Stomach (tissue), 4 donors: Measurements from ENCODE around the gene NECTIN3.

Source experiments
- EP300 ChIP-seq: sonication (generic); formaldehyde crosslinking; IDR thresholded peaks from one replicate; pipeline ENCODE4 v1.6.1; 2017; ENCODE audit warnings: antibody characterized with exemption
- POLR2A ChIP-seq, 4 donors: fragments of 450-650 bp; IDR thresholded peaks; one replicate each; pipeline ENCODE4 v1.6.1; 2016; ENCODE audit warnings: antibody characterized with exemption in 4 of 4, control low read depth in 2 of 4, mild to moderate bottlenecking in 1 of 4, moderate library complexity in 1 of 4
- POLR2AphosphoS5 ChIP-seq, 3 donors: sonication (generic); formaldehyde crosslinking; IDR thresholded peaks; one replicate each; pipeline ENCODE4 v1.6.1; 2016; ENCODE audit warnings: antibody characterized with exemption in 3 of 3
- TF ChIP-seq, protein P1 (sequence below), 7 experiments: fragments of 450-650 bp in 4 of 7; fragments of 200-600 bp in 3 of 7; sonication (generic) in 3 of 7; IDR thresholded peaks; one replicate each; pipeline ENCODE4 v1.5.1; 2016 to 2019; ENCODE audit warnings: antibody characterized with exemption in 7 of 7, control low read depth in 2 of 7, mild to moderate bottlenecking in 1 of 7

DNA sequence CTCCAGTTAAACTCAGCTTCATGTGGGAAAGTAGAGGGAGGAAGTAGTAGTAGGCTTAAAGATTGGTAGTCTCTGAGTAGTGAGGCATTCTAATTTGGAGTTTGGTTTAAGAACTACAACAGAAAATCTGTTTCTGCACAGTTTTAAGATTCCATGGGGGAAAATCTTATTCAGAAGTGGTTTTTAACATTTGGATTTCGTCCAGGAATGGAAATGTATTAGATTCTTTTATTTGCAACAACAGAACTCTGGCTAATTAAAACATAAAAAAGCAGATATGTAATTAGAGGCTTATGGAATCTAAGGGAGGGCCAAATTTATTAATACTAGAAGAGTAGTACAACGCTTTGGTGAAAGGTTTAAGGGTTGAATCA, 36.0 kb downstream of the NECTIN3 start:
- TF ChIP-seq, protein P1, sequence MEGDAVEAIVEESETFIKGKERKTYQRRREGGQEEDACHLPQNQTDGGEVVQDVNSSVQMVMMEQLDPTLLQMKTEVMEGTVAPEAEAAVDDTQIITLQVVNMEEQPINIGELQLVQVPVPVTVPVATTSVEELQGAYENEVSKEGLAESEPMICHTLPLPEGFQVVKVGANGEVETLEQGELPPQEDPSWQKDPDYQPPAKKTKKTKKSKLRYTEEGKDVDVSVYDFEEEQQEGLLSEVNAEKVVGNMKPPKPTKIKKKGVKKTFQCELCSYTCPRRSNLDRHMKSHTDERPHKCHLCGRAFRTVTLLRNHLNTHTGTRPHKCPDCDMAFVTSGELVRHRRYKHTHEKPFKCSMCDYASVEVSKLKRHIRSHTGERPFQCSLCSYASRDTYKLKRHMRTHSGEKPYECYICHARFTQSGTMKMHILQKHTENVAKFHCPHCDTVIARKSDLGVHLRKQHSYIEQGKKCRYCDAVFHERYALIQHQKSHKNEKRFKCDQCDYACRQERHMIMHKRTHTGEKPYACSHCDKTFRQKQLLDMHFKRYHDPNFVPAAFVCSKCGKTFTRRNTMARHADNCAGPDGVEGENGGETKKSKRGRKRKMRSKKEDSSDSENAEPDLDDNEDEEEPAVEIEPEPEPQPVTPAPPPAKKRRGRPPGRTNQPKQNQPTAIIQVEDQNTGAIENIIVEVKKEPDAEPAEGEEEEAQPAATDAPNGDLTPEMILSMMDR (IDR thresholded peaks at IDR 0.05), result no peak
- no peak for TF ChIP-seq POLR2A (IDR thresholded peaks at IDR 0.05)
- no peak for TF ChIP-seq POLR2AphosphoS5 (IDR thresholded peaks at IDR 0.05)
- no peak for TF ChIP-seq EP300
